GM18873 (cell line): ENCODE results near the gene BLOC1S6.
"Not testable (repeated sequence)": the region's sequence is repeated elsewhere in the genome, so short reads cannot be mapped to it uniquely, and the experiment has no call there.

Source experiments
- ATAC-seq: cut with Tn5 transposase; IDR thresholded peaks from one replicate; pipeline ENCODE4 v1.9.1; 2021; ENCODE audit warnings: mild to moderate bottlenecking, moderate library complexity, moderate number of reproducible peaks; ENCODE audit not compliant: unreplicated experiment, low FRiP score

The BLOC1S6 gene

DNA sequence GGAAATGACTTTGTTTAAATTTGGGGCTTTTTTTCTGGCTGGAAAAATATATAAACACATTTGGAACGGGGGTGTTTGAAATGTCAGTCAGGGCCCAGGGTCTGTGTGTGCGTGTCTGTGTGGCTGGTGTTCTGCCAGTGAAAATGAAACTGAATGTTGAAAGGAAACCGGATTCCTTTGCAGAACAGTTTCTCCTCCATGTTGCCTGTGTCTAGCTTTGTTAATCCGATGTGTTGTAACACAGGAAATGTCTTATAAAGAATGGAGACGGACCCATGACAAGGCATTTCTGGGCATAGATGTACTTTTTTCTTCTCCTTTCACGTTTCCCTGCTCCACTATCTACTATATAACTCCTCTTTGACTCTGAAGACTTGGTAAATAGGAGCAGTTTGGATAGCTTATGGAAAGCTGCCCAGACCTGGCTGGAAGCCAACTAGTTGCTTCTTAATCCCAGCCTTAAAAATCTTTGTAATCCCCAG, 50.4 kb downstream of the BLOC1S6 start:
- ATAC-seq, result peak; percentile 46

DNA sequence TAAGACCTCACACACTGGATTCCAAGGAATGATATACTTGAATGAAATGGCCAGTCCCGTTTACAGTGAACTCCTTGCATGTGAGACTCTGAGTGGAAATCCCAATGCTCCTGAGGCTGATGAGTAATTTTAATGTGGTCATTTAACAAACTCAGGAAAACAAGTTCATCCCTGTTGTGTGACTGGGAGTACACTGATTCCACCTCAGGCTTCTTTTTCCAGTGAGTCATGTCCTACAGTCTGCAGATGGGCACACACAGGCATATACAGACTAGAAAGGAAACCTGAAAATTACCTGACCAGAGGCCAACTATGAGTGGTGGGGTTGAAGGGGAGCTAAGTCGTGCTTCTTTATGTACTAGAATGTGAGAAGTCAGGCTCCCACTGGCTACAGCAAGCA, 53.4 kb downstream of the BLOC1S6 start:
- no peak for ATAC-seq

DNA sequence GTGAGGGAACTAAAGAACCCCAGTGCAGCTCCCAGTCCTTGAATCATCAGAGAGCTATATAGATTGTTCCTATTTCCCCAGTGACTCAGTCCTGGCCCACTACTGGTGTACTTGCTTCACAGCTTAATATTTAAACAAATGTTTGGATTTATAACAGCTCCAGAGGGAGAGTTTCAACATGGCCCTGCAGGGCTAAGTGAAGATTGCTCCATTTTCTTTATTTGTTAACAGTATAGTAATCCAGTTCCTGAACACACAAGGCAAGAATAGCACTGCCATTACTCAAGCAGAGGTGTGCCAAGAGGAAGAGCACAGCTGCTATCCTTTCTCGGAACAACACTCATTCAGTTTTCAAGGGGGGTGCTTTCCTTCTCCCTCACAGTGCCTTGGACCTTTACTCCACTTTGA, 54.2 kb downstream of the BLOC1S6 start:
- no peak for ATAC-seq

DNA sequence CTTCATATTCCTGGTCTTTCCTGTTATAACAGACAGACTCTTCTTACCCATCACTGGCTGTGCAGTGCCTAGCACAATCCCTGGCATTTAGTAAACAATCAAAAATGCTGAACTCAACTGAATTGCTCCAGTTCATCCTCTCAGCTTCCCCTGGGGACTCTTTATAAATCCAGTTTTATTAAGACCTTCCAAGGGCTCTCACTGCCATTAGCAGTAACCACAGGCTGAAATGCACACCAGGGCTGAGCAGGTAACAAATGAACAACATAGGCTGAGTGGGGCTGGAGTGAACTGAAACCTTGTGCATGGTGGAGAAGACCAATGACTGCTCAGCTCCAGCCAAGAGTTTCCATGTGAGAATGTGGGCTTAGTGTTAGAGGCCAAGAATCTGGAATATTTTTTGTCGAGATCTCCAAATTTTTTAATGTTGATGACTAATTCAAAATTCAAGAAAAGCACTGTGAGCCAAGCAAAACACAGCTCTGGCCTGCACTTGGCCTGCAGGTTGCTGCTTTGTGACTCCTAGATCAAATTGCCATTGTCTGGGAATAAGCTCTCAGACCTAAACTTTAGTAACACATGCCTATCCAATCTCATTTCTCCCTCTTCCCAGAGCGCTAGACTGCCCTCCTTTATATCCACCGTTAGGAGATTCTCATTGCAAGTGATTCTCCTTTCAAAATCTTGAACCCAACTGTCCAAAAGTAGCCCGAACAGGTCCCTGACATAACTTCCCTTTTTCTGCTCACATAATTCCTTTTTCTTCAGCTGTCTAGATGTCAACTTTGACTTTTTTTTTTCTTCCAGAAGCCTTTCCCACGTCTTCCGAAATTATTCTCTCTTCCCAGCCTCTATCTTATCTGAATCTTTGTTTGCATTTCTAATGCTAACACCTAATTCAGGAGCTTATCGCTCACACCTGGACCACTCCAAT, 55.1 kb downstream of the BLOC1S6 start:
- ATAC-seq, result no peak

DNA sequence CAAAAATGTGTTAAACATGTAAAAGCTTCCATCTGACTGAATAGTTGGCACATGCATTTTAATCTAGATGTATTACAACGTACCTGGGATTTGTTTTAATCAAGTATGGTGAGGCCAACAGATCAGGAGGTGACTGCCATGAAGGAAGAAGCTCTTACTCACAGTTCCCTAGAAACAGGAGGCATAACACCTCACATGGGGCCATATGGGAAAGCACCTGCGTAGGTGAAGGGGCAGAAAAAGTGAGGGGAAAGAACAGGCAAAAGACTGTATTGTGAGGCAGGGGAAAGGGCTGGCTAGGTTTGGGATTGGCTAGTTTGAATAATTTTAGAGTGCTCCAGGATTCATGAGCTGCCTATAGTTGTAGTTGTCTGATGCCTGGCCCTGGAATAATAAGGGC, 57.3 kb downstream of the BLOC1S6 start:
- no peak for ATAC-seq

DNA sequence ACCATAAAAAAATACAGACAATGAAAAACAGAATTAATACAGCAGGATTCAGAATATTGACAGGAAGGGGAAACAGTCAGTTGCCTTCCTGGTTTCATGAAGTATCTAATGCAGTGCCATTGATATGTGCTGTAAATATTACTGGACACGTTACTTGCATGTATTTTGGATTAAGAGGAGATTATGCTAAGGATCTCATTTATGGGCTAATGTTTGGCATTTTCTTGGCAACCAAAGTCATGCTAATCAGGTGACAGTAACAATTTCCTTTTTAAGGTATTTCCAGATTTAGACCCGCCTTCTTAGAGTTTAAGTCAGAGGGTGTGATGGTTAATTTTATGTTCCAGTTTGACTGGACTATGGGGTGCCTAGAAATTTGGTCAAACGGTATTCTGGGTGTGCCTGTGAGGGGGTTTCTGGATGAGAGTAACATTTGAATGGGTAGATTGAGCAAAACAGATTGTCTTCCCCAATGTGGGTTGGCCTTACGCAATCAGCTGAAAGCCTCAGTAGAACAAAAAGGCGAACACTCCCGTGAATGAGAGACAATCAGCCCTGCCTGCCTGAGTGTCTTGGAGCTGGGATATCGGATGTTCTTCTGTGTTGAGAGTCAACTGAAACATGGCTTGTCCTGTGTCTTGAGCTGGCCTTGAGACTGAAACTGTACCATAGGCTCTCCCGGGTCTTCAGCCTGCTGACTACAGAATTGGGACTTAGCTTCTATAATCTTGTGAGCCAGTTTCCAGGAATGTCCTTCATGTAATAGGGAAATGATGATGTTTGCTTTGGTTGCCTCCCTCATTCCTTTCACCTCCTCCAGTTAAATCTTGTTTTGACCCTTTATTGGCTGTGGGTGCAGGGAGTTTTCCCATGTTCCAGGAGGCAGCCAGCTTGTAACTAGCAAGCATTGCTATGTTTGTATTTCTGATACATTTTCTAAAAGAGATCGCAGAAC, 58.1 kb downstream of the BLOC1S6 start:
- ATAC-seq, result no peak

DNA sequence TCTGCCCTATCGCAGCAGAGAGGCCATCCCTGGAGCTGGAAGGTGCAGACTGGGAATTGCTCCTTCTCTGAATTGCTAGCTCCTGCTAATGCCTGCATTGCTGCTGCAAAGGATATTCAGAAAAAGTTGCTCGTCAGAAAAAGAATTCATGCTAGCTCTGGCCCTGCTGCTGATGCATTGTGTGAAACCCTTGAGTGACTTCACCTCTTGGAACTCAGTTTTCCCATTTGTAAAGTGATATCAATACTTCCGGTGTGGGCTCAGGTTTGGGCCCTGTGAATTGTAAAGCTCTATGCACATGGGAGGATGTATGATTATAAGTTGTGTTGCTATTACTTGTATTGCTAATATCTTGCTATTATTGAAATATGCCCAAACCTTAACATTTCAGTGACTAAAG, 59.0 kb downstream of the BLOC1S6 start:
- no peak for ATAC-seq

DNA sequence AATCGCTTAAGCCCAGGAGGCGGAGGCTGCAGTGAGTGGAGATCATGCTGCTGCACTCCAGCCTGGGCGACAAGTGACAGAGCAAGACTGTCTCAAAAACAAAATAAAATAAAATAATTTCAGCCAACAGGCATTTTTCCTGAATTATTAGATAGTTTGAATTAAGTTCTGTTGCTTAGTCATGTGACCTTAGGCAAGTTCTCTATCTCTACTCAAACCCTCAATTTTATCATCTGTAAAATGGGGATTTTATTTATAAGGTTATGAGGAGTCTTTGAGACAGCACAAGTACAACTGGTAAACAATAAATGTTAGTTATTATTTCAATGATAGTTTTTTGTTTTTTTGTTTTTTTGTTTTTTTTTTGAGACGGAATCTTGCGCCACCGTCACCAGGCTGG, 60.6 kb downstream of the BLOC1S6 start:
- ATAC-seq, result no peak

DNA sequence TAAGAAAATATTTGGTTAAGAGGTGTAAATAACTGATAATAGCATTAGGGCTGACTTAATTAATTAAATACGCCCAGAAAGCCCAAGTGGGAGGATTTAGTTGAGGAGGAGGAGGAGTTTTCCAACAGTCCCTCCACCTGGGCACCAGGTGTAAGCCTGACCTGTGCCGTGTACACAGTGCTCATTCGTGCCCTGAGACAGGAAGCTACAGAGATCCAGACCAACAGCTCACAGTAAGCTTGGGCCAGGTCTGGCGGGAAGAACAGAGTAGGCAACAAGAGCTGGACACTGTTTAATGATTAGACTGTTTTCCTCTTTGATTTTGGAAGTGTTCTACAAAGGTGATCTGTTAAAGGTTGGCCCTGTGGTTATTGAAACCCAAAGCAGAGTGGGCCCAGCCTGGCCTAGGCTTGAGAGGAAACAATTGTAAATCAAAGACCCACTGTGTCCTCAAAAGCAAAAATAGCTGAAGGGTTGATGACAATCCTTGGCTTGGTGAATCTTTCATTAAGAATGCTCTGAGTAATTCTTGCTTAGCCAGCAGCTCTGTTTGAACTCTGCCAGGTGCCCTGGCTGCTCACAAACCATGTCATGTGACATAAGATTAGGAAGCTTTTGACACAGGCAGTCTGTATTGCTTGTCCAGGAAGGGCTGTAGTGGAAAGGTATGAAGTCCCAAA, 61.5 kb downstream of the BLOC1S6 start:
- no peak for ATAC-seq

DNA sequence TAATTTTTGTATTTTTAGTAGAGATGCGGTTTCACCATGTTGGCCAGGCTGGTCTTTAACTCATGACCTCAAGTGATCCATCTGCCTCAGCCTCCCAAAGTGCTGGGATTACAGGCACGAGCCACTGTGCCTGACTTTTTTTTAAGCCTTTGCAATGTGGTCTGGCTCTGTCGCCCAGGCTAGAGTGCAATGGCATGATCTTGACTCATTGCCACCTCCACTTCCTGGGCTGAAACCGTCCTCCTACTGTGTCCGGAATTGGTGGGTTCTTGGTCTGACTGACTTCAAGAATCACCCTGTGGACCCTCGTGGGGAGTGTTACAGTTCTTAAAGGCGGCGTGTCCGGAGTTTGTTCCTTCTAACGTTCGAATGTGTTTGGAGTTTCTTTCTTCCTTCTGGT, 62.8 kb downstream of the BLOC1S6 start:
- not testable (repeated sequence) for ATAC-seq

DNA sequence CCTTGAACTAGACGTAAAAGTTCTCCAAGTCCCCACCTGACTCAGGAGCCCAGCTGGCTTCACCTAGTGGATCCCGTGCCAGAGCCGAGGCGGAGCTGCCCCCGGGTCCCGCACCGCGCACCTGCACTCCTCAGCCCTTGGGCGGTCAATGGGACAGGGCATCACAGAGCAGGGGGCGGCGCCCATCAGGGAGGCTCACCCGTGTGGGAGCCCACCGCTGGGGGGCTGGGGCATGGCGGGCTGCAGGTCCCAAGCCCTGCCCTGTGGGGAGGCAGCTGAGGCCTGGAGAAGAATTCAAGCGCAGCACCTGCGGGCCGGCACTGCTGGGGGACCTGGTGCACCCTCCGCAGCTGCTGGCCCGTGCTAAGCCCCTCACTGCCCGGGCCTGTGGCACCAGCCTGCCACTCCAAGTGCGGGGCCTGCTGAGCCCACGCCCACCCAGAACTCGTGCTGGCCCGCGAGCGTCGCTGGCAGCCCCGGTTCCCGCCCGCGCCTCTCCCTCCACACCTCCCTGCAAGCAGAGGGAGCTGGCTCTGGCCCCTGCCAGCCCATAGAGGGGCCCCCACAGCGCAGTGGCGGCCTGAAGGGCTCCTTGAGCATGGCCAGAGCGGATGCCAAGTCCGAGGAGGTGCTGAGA, 63.8 kb downstream of the BLOC1S6 start:
- ATAC-seq, result no peak

DNA sequence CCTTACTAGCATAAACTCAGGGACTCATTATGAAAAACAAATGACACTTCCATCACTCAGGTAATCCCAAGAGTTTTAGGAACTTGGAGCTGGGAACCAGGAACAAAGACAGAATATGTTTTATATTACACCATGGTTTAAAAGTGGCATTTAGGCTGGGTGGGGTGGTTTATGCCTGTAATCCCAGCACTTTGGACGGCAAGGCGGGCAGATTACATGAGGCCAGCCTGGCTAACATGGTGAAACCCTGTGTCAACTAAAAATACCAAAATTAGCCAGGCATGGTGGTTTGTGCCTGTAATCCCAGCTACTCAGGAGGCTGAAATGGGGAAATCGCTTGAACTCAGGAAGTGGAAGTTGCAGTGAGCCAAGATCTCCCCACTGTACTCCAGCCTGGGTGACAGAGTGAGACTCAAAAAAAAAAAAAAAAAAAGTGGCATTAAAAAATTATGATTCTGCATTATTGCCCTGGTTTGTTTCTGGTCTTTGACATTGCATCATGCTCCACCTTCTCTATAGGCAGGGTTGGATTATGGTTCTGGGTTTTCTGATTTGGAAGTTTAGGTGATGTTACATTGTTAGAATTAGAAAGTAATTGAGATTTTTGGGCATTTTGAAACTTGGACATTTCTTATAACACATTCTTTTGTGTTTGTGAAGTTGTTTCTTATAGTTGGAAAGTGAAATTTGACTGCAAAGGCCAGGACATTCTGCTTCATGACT, 66.7 kb downstream of the BLOC1S6 start:
- no peak for ATAC-seq

DNA sequence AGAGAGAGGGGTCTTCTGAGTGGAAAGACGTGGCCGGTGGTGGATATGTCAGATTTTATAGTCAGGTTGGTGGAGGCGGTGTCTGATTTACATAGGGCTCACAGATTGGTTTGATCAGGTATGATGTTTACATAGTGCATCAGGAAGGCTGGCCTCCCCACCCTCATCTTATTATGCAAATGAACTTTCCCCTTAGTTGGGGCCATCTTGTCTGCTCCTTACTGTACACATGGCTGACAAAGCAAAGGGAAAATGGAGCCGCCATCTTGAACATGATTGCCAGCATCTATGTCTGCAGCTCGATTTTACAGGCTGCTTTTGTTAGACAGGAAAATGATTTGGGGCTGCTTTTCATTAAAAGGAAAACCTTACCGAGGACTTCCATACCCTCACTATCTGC, 67.6 kb downstream of the BLOC1S6 start:
- no peak for ATAC-seq

DNA sequence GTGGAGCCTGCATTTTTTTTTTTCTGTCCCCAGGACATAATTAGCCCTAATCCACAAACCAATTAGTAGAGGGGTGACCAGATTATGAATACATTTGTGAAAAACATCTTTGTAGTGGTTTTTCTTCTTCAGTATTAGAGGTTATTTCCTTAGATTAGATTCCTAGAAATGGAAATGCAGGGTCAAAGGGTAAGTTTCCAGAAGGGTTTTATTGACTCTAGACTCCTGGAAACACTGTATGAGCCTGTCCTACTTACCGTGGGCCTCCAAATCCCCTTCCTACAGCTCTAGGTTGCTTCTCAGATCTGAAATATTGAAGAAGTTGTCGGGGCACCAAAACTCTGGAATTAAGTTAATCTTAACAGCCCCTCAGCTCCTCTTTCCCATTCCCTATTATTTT, 70.1 kb downstream of the BLOC1S6 start:
- ATAC-seq, result no peak

DNA sequence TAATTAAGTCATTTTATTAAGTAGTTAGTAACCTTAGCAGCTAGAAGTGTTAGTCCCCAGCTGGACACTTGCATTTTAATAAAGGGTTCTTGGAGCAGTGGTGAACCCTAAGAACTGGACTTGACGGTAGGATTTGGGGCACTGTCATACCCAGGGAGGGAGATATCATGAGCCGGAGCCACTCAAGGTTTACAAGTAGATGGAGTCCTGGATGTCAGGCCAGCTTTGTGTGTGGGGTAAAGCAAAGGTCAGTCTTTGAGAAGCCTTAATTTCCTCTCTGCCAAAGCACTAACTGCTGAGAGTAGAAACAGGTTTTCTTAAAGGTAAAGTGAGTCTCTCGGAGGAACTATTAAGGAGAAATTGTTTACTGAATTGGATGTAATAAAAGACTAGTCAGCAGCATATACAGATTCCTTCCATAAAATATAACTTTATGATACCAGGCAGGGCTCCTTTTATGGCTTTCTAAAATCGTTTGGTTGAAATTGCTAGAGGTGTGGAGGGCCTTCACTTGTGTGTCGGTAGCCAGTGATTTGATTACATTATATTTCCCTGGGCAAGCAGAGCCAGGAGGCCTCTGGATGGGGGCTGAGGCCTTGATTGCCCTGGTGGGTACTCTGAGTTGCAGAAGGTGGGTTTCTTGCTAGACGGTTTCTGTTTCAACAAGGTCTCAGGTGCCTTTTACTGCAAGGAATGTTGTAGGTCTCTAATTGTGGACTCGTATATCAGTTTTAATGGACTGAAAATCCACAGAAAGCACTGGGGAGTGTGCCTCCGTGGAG, 70.8 kb downstream of the BLOC1S6 start:
- no peak for ATAC-seq
